Panc1 (cell line): ENCODE data around the gene HDLBP. TPM values are rescaled to one million over a fixed set of nuclear protein-coding genes. Genes with fewer than 3 reads are reported as not detected.

Source experiments
- ATAC-seq: fragments of 200-7000 bp; cut with Tn5 transposase; 2 replicates; pipeline ENCODE4 v1.9.1; 2020; ENCODE audit warnings: mild to moderate bottlenecking, moderate library complexity
- BruUV-seq: library from RNA; stranded (reverse); fragments of 400-500 nt; replicated peaks from 2 replicates; lab custom pipeline; 2021; lab: Mats Ljungman, UMichigan
- CTCF ChIA-PET: fragments of 300-600 bp; sonication (Branson Sonifier 250); formaldehyde crosslinking; loops from one replicate; lab custom pipeline; 2022; ENCODE audit warnings: antibody characterized with exemption; lab: Charles Lee
- POLR2A ChIA-PET: fragments of 300-600 bp; sonication (Branson Sonifier 250); formaldehyde crosslinking; loops from one replicate; lab custom pipeline; 2022; ENCODE audit warnings: antibody characterized with exemption; lab: Charles Lee
- DNase-seq: peaks from one replicate; pipeline ENCODE4 v3.0.0-alpha.2; 2010; ENCODE audit warnings: low read depth, low spot score
- H3K27ac ChIP-seq: 2 replicates; pipeline ENCODE4 v1.5.1; 2011; ENCODE audit warnings: mild to moderate bottlenecking, low read length, inconsistent platforms
- H3K27me3 ChIP-seq: fragments of 200-500 bp; sonication (Bioruptor generic); 2 replicates; pipeline ENCODE4 v1.6.0; 2014; ENCODE audit warnings: low read length, inconsistent platforms; ENCODE audit not compliant: control insufficient read depth, insufficient read depth
- H3K36me3 ChIP-seq: fragments of 200-500 bp; sonication (Bioruptor generic); 2 replicates; pipeline ENCODE4 v1.5.1; 2014; ENCODE audit warnings: inconsistent platforms, mild to moderate bottlenecking, low read length, moderate library complexity; ENCODE audit not compliant: control insufficient read depth, insufficient read depth
- H3K4me1 ChIP-seq: 2 replicates; pipeline ENCODE4 v1.5.1; 2011; ENCODE audit warnings: inconsistent platforms, mild to moderate bottlenecking, low read length, moderate library complexity; ENCODE audit not compliant: control insufficient read depth, insufficient read depth
- H3K4me3 ChIP-seq, 2 experiments: 2 replicates each; pipeline ENCODE4 v1.5.1; 2011 to 2012; ENCODE audit warnings: low read depth in 2 of 2, low read length in 2 of 2, mild to moderate bottlenecking in 2 of 2, inconsistent platforms in 1 of 2, moderate library complexity in 1 of 2
- H3K9me3 ChIP-seq: fragments of 200-500 bp; sonication (Bioruptor generic); 2 replicates; pipeline ENCODE4 v1.5.1; 2014; ENCODE audit warnings: low read depth, mild to moderate bottlenecking, inconsistent platforms, low read length, moderate library complexity; ENCODE audit not compliant: control insufficient read depth, insufficient read depth
- POLR2AphosphoS5 ChIP-seq: IDR thresholded peaks from 2 replicates; pipeline ENCODE4 v1.6.1; 2012; ENCODE audit warnings: mild to moderate bottlenecking, low read depth, low read length, moderate library complexity
- REST ChIP-seq, 2 experiments: IDR thresholded peaks; 2 replicates each; pipeline ENCODE4 v1.6.1; 2011 to 2012; ENCODE audit warnings: low read depth in 2 of 2, control low read depth in 1 of 2, low read length in 1 of 2, mild to moderate bottlenecking in 1 of 2, moderate library complexity in 1 of 2; ENCODE audit not compliant: insufficient read depth in 1 of 2
- SIN3A ChIP-seq: IDR thresholded peaks from 2 replicates; pipeline ENCODE4 v1.6.1; 2012; ENCODE audit warnings: low read depth, mild to moderate bottlenecking, low read length, moderate library complexity, borderline replicate concordance; ENCODE audit not compliant: insufficient read depth
- TCF7L2 ChIP-seq: IDR thresholded peaks from 2 replicates; pipeline ENCODE4 v1.6.1; 2011; ENCODE audit warnings: mild to moderate bottlenecking, low read depth, low read length, inconsistent platforms
- in situ Hi-C: cut with HindIII; loops from 2 replicates; pipeline ENCODE4 v1.10.0; 2016; ENCODE audit warnings: low sequenced_read_pairs, low pct_unique_long_range_greater_than_20kb
- intact Hi-C: fragments of 100-400 bp; cut with micrococcal nuclease; formaldehyde crosslinking; loops from one replicate; pipeline ENCODE4 v1.10.0; 2022; ENCODE audit not compliant: unreplicated experiment
- total RNA-seq: library from RNA; stranded (reverse); gene quantifications from one replicate; pipeline ENCODE4 v1.2.1, GENCODE V29; 2021; ENCODE audit not compliant: unreplicated experiment
- TF ChIP-seq, protein P1 (sequence below): fragments of 450-650 bp; IDR thresholded peaks from 2 replicates; pipeline ENCODE4 v1.5.1; 2017; ENCODE audit warnings: mild to moderate bottlenecking

HDLBP gene
- total RNA-seq, 1 experiment from 2014 or later = 656 TPM

DNA sequence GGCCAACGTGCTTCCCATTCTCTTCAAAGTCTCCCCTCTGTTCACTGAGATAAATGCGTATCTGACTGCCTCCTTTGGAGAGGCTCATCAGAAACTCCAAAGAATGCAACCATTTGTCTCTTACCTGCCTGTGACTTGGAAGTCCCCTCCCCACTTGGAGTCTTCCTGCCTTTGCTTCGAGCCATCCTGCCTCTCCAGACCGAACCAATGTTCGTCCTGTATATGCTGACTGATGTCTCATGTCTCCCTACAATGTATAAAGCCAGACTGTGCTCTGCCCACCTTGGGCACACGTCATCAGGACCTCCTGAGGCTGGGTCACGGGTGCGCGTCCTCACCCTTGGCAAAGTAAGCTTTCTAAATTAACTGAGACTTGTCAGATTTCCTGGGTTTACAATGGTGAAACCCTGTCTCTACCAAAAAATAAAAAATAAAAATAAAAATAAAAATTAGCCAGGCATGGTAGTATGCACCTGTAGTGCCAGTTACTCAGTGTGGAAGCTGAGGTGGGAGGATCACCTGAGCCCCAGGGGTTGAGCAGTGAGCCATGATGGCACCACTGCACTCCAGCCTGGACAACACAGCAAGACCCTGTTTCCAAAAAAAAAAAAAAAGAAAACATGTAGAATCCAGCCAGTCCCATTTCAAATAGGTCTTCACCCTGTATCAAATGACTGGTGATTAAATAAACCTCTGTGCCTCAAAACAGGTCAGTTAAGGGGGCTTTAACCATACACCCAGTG lies 29.0 kb downstream of the HDLBP start:
- TF ChIP-seq POLR2AphosphoS5 (no peak), REST (IDR thresholded peaks at IDR 0.05; ENCODE audit: insufficient read depth in 1 of 2, low read depth in 2 of 2, low read length in 1 of 2) (no peak), TCF7L2 (no peak), SIN3A (no peak)
- TF ChIP-seq, protein P1, sequence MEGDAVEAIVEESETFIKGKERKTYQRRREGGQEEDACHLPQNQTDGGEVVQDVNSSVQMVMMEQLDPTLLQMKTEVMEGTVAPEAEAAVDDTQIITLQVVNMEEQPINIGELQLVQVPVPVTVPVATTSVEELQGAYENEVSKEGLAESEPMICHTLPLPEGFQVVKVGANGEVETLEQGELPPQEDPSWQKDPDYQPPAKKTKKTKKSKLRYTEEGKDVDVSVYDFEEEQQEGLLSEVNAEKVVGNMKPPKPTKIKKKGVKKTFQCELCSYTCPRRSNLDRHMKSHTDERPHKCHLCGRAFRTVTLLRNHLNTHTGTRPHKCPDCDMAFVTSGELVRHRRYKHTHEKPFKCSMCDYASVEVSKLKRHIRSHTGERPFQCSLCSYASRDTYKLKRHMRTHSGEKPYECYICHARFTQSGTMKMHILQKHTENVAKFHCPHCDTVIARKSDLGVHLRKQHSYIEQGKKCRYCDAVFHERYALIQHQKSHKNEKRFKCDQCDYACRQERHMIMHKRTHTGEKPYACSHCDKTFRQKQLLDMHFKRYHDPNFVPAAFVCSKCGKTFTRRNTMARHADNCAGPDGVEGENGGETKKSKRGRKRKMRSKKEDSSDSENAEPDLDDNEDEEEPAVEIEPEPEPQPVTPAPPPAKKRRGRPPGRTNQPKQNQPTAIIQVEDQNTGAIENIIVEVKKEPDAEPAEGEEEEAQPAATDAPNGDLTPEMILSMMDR = no peak
- DNase-seq (no peak), ATAC-seq (no peak)
- in situ Hi-C loops = no loop called here
- Histone ChIP-seq H3K36me3 (no peaks in the 10 kb centered on the region), H3K27ac (no peak overlapping the region), H3K9me3 (no peaks in the 10 kb centered on the region), H3K4me1 (peaks cover 5% of the 10 kb centered on the region; the same call in 1 of the 2 replicates), H3K27me3 (no peaks in the 10 kb centered on the region), H3K4me3 (no peak overlapping the region)
- intact Hi-C loops = no loop called here
- POLR2A ChIA-PET = no interaction called here
- CTCF ChIA-PET = no interaction called here
- BruUV-seq = no TSS peak

DNA sequence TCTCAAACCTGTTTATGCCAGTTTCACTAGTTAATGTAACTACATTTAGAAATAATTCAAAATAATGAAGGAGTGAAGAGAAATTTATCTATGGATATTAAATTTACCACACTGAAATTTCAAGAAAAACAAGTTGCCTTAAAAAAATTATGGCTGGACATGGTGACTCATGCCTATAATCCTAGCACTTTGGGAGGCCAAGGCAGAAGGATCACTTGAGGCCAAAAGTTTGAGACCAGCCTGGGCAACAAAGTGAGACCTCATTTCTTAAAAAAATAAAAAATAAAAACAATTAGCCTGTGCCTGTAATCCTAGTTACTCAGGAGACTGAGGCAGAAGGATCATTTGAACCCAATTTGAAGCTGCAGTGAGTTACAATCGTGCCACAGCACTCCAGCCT lies 29.9 kb downstream of the HDLBP start:
- H3K27ac ChIP-seq = no peak overlapping the region
- H3K36me3 ChIP-seq = no peaks in the 10 kb centered on the region
- H3K4me3 ChIP-seq = no peak overlapping the region
- no peaks in the 10 kb centered on the region for H3K27me3 ChIP-seq
- in situ Hi-C loops = no loop called here
- no peak for ATAC-seq
- DNase-seq = no peak
- CTCF ChIA-PET = no interaction called here
- TF ChIP-seq SIN3A (no peak), REST (IDR thresholded peaks at IDR 0.05; ENCODE audit: insufficient read depth in 1 of 2, low read depth in 2 of 2, low read length in 1 of 2) (no peak), TCF7L2 (no peak), POLR2AphosphoS5 (no peak)
- TF ChIP-seq, protein P1 = no peak
- H3K4me1 ChIP-seq = peaks cover 5% of the 10 kb centered on the region; the same call in 1 of the 2 replicates
- POLR2A ChIA-PET = no interaction called here
- no TSS peak for BruUV-seq
- intact Hi-C loops = no loop called here
- H3K9me3 ChIP-seq = no peaks in the 10 kb centered on the region
